SIG-M5 (cell line): ENCODE results near the gene NR1D2.
A peak's percentile ranks its signal among the peaks of the same experiment; 100 is the strongest.
"Not testable (repeated sequence)": the region's sequence is repeated elsewhere in the genome, so short reads cannot be mapped to it uniquely, and the experiment has no call there.

Source experiments
- DNase-seq: peaks from one replicate; lab custom pipeline; 2025; lab: John Stamatoyannopoulos, UW

NR1D2 gene

GRCh38 chr3:23944861-23945662, at the start of gene NR1D2:
Gene NR1D2 (plus strand): TSS chr3:23945286. CDS start chr3:23945579, 293 bp downstream.
- DNase-seq, result no peak

- no peak for DNase-seq
Measured at GRCh38 chr3:23900744-23901143, 44.3 kb upstream of the NR1D2 start.

- DNase-seq, result no peak
Measured at GRCh38 chr3:23904545-23904944, 40.5 kb upstream of the NR1D2 start.

GRCh38 chr3:23909341-23909740, 35.7 kb upstream of the NR1D2 start:
- DNase-seq, result no peak

GRCh38 chr3:23911397-23911796, 33.7 kb upstream of the NR1D2 start:
- DNase-seq, result no peak

GRCh38 chr3:23912335-23912734, 32.8 kb upstream of the NR1D2 start:
- not testable (repeated sequence) for DNase-seq

- DNase-seq, result no peak
Measured at GRCh38 chr3:23913182-23913581, 31.9 kb upstream of the NR1D2 start.

- DNase-seq, result no peak
Measured at GRCh38 chr3:23913873-23914743, 31.0 kb upstream of the NR1D2 start.

GRCh38 chr3:23915537-23916108, 29.5 kb upstream of the NR1D2 start:
- DNase-seq, result no peak

GRCh38 chr3:23916152-23916885, 28.8 kb upstream of the NR1D2 start:
- DNase-seq, result no peak

- DNase-seq, result peak; percentile 94
Measured at GRCh38 chr3:23916886-23917678, 28.0 kb upstream of the NR1D2 start, which contains the start of the genes NKIRAS1 and RPL15. Gene NKIRAS1 (minus strand): TSS chr3:23916990. CDS start chr3:23910904, 6,086 bp downstream. Gene RPL15 (plus strand): TSS chr3:23917132. CDS start chr3:23917860, 728 bp downstream.

GRCh38 chr3:23917679-23918303, 27.3 kb upstream of the NR1D2 start:
- not testable (repeated sequence) for DNase-seq

- DNase-seq, result not testable (repeated sequence)
Measured at GRCh38 chr3:23918331-23918730, 26.8 kb upstream of the NR1D2 start.

GRCh38 chr3:23919628-23920027, 25.5 kb upstream of the NR1D2 start:
- DNase-seq, result no peak

GRCh38 chr3:23920151-23920655, 24.9 kb upstream of the NR1D2 start:
- no peak for DNase-seq

- no peak for DNase-seq
Measured at GRCh38 chr3:23921052-23921511, 24.0 kb upstream of the NR1D2 start.

GRCh38 chr3:23923786-23924185, 21.3 kb upstream of the NR1D2 start:
- DNase-seq, result no peak

- no peak for DNase-seq
Measured at GRCh38 chr3:23926246-23926645, 18.8 kb upstream of the NR1D2 start.

GRCh38 chr3:23926736-23927135, 18.4 kb upstream of the NR1D2 start:
- DNase-seq, result no peak

- DNase-seq, result no peak
Measured at GRCh38 chr3:23928524-23928923, 16.6 kb upstream of the NR1D2 start.
